Bronchial epithelial cell (primary cell): ENCODE measurements around the gene PLCXD3. TPM values are rescaled to one million over a fixed set of nuclear protein-coding genes. Genes with fewer than 3 reads are reported as not detected.

Experiments used
- DNase-seq: peaks from one replicate; pipeline ENCODE4 v3.0.0-alpha.2; 2010; ENCODE audit warnings: low read depth
- FAIRE-seq: peaks from 2 replicates; lab custom pipeline; 2011; peaks lifted over from hg19 to GRCh38; lab: Jason Lieb, UNC
- H3K27me3 ChIP-seq: 2 replicates; pipeline ENCODE4 v1.5.1; 2011; ENCODE audit warnings: low read length; ENCODE audit not compliant: control insufficient read depth, insufficient read depth
- H3K36me3 ChIP-seq: 2 replicates; pipeline ENCODE4 v1.5.1; 2011; ENCODE audit warnings: low read length; ENCODE audit not compliant: control insufficient read depth, insufficient read depth
- H3K4me3 ChIP-seq: 2 replicates; pipeline ENCODE4 v1.5.1; 2011; ENCODE audit warnings: mild to moderate bottlenecking, low read depth, low read length, control low read depth
- CTCF ChIP-seq: IDR thresholded peaks from 2 replicates; pipeline ENCODE4 v1.5.1; 2011; ENCODE audit warnings: mild to moderate bottlenecking, moderate library complexity, low read length, control low read depth, inconsistent platforms; ENCODE audit not compliant: insufficient read depth, severe bottlenecking
- total RNA-seq: library from RNA; depleted of rRNA; stranded (reverse); fragments of >200 nt; gene quantifications from 2 replicates; pipeline ENCODE4 v1.2.1, GENCODE V29; 2014

Gene PLCXD3, protein sequence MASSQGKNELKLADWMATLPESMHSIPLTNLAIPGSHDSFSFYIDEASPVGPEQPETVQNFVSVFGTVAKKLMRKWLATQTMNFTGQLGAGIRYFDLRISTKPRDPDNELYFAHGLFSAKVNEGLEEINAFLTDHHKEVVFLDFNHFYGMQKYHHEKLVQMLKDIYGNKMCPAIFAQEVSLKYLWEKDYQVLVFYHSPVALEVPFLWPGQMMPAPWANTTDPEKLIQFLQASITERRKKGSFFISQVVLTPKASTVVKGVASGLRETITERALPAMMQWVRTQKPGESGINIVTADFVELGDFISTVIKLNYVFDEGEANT
- not detected in 2 replicates for total RNA-seq

GRCh38 chr5:41510176-41510831, at the start of gene PLCXD3:
TSS of gene PLCXD3 (minus strand) at chr5:41510601. CDS start at chr5:41510526, 75 bp downstream.
- H3K36me3 ChIP-seq = no peaks in the 10 kb centered on the region
- no peak for TF ChIP-seq CTCF
- DNase-seq = peak; percentile 8
- no peak for FAIRE-seq
- peaks cover 15% of the 10 kb centered on the region for H3K27me3 ChIP-seq
- no peak within 1 kb of the TSS for H3K4me3 ChIP-seq

- no peak for DNase-seq
- TF ChIP-seq CTCF = no peak
- no peak overlapping the region for H3K4me3 ChIP-seq
- no peaks in the 10 kb centered on the region for H3K27me3 ChIP-seq
- no peaks in the 10 kb centered on the region for H3K36me3 ChIP-seq
- no peak for FAIRE-seq
Observed at GRCh38 chr5:41559184-41559583, 48.8 kb upstream of the PLCXD3 start.

DNA sequence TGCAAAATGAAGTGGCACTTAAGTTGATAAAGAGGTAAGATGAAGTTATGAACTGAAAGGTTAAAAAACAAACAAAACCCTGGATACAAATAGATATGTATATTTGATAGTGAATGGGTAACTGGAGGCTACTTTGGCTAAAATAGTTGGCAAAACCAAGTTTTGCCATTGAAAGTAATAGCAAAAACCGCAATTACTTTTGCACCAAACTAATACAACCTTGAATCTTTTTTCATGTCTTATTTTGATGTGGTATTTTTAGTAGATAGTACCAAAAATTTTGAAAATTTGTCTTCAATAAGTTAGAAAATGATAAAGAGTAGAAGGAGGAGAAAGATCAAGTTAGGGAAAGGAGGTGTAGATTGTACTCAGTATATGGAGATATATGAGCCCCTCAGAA, 47.9 kb upstream of the PLCXD3 start:
- no peak for TF ChIP-seq CTCF
- FAIRE-seq (no peak), DNase-seq (no peak)
- no peaks in the 10 kb centered on the region for H3K36me3 ChIP-seq
- H3K27me3 ChIP-seq = no peaks in the 10 kb centered on the region
- no peak overlapping the region for H3K4me3 ChIP-seq

DNA sequence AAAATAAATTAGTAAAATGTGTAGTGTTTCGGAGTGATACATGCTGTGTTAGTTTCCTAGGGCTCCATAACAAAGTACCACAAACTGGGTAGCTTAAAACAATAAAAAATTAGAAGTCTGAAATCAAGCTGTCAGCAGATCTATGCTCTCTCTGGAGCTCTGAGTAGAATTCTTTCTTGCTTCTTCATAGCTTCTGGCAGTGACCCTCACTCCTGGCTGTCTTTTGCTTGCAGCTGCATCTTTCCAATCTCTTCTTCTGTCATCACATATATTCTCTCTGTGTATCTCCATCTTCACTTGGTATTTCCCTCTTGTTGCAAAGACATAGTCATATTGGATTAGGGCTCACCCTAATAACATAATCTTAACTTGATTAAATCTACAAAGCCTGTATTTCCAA, 37.6 kb upstream of the PLCXD3 start:
- no peaks in the 10 kb centered on the region for H3K36me3 ChIP-seq
- no peak for DNase-seq
- no peak for FAIRE-seq
- TF ChIP-seq CTCF = no peak
- H3K27me3 ChIP-seq = no peaks in the 10 kb centered on the region
- H3K4me3 ChIP-seq = no peak overlapping the region

GRCh38 chr5:41542183-41542582, 31.8 kb upstream of the PLCXD3 start:
- no peak for FAIRE-seq
- no peaks in the 10 kb centered on the region for H3K27me3 ChIP-seq
- TF ChIP-seq CTCF = no peak
- no peak for DNase-seq
- H3K4me3 ChIP-seq = no peak overlapping the region
- no peaks in the 10 kb centered on the region for H3K36me3 ChIP-seq
